GM12864 (cell line): Measurements from ENCODE around the gene CBFB.

Source experiments
- DNase-seq: peaks from one replicate; pipeline ENCODE4 v3.0.0-alpha.2; 2011; ENCODE audit warnings: low read depth
- H3K4me3 ChIP-seq: 2 replicates; pipeline ENCODE4 v1.5.1; 2011; ENCODE audit warnings: mild to moderate bottlenecking, low read depth, low read length, control low read depth
- TF ChIP-seq, protein P1 (sequence below): IDR thresholded peaks from 2 replicates; pipeline ENCODE4 v1.5.1; 2011; ENCODE audit warnings: low read depth, mild to moderate bottlenecking, moderate library complexity, low read length, control low read depth, inconsistent platforms; ENCODE audit errors: missing control alignments

CBFB gene

DNA sequence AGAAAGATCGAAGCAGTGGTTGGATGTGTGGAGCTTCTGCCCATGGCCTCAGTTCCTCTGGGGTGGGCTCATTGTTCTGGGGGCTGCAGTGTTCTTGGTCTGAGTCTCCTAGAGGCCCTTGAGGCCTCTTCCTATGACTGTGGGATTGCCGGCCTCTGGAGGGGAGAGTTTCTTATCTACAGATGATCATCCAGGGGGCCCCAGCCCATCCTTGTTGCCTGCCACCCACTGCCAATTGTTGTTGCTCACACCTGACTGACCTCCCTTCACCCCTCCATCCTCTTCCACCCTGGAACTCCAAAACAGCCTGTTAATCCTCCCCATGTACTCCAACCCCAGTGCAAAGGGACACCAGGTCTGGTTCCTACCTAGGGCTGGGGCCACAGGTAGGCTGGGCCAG lies 116.0 kb downstream of the CBFB start:
- DNase-seq: no peak
- TF ChIP-seq, protein P1, sequence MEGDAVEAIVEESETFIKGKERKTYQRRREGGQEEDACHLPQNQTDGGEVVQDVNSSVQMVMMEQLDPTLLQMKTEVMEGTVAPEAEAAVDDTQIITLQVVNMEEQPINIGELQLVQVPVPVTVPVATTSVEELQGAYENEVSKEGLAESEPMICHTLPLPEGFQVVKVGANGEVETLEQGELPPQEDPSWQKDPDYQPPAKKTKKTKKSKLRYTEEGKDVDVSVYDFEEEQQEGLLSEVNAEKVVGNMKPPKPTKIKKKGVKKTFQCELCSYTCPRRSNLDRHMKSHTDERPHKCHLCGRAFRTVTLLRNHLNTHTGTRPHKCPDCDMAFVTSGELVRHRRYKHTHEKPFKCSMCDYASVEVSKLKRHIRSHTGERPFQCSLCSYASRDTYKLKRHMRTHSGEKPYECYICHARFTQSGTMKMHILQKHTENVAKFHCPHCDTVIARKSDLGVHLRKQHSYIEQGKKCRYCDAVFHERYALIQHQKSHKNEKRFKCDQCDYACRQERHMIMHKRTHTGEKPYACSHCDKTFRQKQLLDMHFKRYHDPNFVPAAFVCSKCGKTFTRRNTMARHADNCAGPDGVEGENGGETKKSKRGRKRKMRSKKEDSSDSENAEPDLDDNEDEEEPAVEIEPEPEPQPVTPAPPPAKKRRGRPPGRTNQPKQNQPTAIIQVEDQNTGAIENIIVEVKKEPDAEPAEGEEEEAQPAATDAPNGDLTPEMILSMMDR: no peak
- H3K4me3 ChIP-seq: no peak overlapping the region

DNA sequence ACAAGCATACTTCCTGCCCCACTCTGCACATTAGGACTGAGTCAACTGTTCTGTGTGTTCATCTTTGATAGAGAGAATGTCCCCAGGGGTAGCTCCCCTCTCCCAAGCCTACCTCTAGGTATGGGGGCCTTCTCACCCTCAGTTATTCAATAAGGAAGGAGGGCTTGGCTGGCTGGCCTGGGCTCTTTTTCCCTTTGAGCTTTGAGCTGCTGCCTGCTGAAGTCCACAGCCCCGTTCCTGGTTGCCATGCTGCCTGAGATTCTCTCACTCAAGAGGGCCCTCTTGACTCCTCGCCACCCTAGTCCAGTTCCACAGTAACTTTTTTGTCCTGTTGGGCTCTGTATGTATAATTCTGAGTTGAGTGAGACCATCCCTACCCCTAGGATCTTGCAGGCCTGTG lies 116.8 kb downstream of the CBFB start:
- no peak for DNase-seq
- H3K4me3 ChIP-seq: no peak overlapping the region
- TF ChIP-seq, protein P1: no peak

DNA sequence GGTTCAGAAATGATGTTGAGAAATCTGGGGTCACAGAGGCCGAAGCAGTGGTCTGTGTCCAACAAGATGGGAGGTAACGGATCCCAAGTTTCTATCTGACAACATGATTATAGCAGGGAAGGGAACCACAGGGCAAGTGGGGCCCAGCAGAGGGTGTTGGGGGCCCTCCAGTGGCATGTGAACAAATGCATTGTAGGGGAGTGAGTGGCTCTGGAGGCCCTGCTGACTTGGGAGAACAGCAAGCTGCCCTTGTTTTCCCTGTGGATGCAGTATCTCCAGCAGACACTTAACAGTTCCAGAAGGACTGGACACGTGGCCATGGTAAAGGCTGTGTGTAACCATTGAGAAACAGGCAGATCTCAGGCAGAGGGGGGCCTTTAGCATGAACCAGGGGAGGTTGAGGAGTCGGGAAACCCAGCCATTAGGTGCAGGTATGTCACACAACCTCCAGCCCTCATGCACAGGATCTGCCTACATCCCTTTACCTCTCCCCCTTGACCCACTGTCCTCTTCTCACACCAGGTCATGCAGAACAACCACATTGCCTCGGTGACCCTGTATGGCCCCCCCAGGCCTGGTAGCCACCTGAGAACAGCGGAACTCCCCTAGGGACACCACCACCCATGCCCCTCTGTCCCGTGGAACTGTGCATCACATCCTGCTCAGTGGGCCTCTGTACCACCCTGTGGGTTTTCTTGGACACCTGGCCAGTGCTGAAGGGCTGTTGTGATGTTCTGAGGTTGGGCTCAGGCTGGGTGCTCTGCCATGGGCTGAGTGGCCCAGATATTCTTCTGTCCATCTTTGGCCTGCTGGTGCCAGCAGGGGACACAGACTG lies 117.8 kb downstream of the CBFB start:
- no peak overlapping the region for H3K4me3 ChIP-seq
- DNase-seq: no peak
- TF ChIP-seq, protein P1: no peak

DNA sequence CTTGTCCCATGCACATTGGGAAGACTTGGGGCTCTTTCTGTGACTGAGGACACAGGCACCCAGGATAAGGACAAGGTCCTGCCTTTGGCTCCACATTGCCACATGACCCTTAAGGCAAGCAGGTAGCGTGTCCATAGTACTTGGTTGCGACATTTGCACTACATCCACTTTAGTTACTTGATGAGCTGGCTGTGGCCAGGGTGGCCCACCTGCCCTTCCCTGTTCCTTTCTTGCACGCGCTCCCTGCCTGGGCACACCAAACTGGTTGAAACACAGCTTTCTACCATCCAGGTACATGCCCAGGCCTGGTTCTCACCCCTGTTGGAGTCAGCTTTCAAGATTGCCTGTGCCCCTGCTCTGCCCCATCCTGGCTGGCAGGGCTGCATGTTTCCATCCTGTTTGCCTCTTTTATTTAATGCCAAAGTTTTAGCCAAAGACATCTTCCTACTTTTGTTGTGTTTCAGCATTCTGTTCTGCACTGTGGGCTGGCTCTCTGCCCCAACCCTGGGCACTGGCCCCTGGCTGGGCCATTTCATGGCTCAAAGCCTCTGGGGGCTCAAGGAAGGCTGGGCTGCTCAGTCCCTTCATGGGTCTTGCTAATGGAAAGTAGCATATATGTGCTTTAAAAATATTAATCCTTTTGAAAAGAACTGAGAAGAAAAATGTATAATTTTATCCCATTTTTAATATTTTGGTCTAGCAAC lies 118.6 kb downstream of the CBFB start:
- TF ChIP-seq, protein P1: no peak
- DNase-seq: no peak
- no peak overlapping the region for H3K4me3 ChIP-seq

DNA sequence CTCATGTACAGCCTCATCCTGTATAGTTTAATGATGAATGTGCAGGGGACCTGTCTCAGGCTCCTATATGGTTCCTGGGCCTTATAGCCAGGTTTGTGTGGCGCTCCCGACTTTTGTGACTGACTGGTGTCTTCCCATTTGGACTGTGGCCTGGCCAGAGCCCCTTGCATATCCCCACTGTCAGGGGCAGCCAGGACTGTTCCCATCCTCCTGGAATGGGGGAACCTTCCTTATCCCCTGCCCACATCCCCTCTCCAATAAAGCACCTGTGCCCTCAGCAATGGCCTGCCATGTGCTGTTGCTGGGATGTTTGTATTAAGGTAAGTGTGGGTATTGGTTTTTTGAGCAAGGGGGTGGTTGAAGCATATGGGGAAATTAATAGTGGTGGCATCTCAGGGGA lies 119.3 kb downstream of the CBFB start:
- H3K4me3 ChIP-seq: no peak overlapping the region
- TF ChIP-seq, protein P1: no peak
- DNase-seq: no peak

DNA sequence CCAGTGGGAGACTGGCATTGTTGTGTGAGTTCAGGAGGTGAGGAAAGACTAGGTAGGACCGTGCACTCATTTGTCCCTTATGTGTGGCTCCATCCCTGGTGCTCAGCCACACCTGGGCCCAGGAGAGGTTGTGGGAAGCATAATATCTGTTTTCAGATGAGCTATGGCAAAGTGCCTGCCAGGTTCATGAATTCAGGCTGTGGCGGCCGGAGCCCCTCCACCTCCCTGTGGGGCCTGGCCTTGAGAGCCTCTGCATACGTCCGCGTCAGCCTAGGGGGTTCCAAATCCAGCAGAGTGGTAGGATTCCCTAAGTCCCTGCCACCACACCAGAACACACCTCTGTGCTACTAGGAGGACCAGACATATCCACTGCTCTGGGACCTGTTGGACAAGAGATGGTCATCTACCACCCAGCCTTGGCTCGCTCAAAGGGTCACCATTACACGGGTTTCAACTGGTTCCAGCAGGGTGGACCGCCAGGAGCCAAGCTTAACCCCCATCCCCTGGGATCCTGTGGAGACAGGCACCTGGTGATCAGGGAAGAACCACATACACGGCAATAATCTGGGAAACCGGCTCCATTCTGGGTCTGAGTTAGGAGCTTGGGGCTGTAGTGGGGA lies 119.8 kb downstream of the CBFB start:
- TF ChIP-seq, protein P1: no peak
- no peak overlapping the region for H3K4me3 ChIP-seq
- DNase-seq: no peak
